ENCODE measurements around the gene GNGT1.

DNA sequence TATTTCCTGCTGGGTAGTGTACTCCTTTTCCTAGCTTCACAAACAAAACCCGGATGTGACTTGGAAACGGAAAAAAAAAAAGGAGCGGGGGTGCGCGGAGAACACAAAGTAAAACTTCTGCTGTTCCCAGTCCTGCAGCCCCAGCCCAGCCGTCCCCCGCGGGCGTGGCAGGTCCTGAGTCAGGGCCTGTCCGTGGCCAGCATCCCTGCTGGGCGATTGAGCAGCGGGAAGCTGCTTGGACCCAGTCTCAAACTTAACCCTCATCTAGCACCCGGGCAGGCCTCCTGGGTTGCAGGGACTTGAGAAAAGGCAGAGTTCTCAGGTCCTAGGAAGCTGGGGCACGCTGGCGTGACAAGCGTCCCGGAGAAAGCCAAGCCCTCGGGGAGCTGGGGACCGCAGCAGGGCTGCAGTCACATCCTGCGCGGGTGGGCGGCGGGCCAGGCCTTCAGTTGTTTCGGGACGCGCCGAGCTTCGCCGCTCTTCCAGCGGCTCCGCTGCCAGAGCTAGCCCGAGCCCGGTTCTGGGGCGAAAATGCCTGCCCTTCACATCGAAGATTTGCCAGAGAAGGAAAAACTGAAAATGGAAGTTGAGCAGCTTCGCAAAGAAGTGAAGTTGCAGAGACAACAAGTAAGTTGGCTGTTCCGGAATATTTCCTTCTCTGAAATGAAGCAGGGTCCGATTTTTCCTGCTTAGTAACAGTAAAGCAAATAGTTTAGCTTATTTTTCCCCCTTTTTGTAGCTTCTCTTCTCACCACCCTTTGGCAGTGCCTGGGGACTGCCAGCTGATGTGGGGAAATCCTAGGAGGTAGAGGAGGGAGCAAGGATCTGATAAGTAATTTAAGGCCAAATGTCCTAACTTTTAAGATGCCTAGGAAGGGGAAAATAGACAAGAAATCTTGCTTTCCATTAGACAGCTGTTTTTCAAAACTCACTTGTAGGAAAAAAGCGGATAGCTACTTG, 15.5 kb downstream of the GNGT1 start, which contains the start of gene GNG11:
- TF ChIP-seq CTCF (IDR thresholded peaks at IDR 0.05; ENCODE audit: insufficient read depth, low read length), result no peak
- TF ChIP-seq POLR2AphosphoS5 (IDR thresholded peaks at IDR 0.05; ENCODE audit: low read depth), result no peak
